BE2C (cell line): Measurements from ENCODE around the gene CDK5R2.
"Not testable (repeated sequence)": the region's sequence is repeated elsewhere in the genome, so short reads cannot be mapped to it uniquely, and the experiment has no call there.

Experiments used
- DNase-seq: peaks from one replicate; pipeline ENCODE4 v3.0.0-alpha.2; 2020
- H3K27me3 ChIP-seq: fragments of 250-450 bp; sonication (Bioruptor Pico); 2 replicates; pipeline ENCODE4 v1.5.1; 2020; ENCODE audit warnings: mild to moderate bottlenecking
- H3K36me3 ChIP-seq: fragments of 250-450 bp; sonication (Bioruptor Pico); 2 replicates; pipeline ENCODE4 v1.5.1; 2020; ENCODE audit warnings: mild to moderate bottlenecking
- H3K4me1 ChIP-seq: fragments of 250-450 bp; sonication (Bioruptor Pico); 2 replicates; pipeline ENCODE4 v1.5.1; 2020
- H3K4me3 ChIP-seq: 2 replicates; pipeline ENCODE4 v1.5.1; 2011; ENCODE audit warnings: low read depth, low read length
- H3K9me3 ChIP-seq: fragments of 250-450 bp; sonication (Bioruptor Pico); 2 replicates; pipeline ENCODE4 v1.5.1; 2020
- CTCF ChIP-seq: IDR thresholded peaks from 2 replicates; pipeline ENCODE4 v1.5.1; 2012; ENCODE audit warnings: mild to moderate bottlenecking, low read depth, low read length

The CDK5R2 gene

DNA sequence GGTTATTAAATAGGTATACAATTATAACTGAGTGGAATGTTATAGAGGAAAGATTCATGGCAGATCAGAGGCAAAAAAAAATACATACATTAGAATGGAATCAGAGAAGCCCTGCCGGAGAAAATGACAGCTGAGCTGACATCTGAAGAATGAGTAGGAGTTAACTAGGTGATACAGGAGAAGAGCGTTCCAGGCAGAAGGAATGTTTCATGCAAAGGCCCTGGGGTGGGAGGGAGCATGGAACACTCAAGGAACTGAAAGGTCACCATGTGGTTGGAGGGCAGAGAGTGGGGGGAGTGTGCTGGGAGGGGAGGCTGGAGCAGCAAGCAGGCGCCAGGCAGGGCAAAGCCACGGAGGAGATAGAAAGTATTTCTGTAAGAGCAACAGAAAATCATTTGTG lies 31.6 kb upstream of the CDK5R2 start:
- Histone ChIP-seq H3K4me1 (no peaks in the 10 kb centered on the region), H3K27me3 (no peaks in the 10 kb centered on the region), H3K9me3 (no peaks in the 10 kb centered on the region; the same call in none of the 2 replicates), H3K4me3 (no peak overlapping the region), H3K36me3 (no peaks in the 10 kb centered on the region)
- DNase-seq = no peak
- TF ChIP-seq CTCF = no peak

DNA sequence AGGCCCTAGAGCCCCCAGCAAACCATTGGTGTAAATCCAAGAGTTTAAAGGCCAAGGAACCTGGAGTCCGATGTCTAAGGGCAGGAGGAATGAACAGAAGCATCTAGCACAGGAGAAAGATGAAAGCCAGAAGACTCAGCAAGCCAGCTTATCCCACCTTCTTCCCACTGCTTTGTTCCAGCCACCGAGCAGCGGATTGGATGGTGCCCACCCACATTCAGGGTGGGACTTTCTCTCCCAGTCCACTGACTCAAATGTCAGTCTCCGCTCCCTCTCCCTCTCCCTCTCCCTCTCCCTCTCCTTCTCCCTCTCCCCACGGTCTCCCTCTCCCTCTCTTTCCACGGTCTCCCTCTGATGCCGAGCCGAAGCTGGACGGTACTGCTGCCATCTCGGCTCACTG lies 29.0 kb upstream of the CDK5R2 start:
- not testable (repeated sequence) for DNase-seq

DNA sequence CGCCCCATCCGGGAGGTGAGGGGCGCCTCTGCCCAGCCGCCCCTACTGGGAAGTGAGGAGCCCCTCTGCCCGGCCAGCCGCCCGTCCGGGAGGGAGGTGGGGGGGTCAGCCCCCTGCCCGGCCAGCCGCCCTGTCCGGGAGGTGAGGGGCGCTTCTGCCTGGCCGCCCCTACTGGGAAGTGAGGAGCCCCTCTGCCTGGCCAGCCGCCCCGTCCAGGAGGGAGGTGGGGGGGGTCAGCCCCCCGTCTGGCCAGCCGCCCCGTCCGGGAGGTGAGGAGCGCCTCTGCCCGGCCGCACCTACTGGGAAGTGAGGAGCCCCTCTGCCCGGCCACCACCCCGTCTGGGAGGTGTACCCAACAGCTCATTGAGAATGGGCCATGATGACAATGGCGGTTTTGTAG lies 27.7 kb upstream of the CDK5R2 start:
- DNase-seq, H3K27me3 ChIP-seq, H3K4me3 ChIP-seq, H3K36me3 ChIP-seq, H3K4me1 ChIP-seq, H3K9me3 ChIP-seq: not testable (repeated sequence)

More for the DNA sequence above, 29.0 kb upstream of the CDK5R2 start:
- not testable (repeated sequence) for H3K27me3 ChIP-seq, H3K9me3 ChIP-seq, H3K4me1 ChIP-seq, H3K36me3 ChIP-seq, H3K4me3 ChIP-seq

DNA sequence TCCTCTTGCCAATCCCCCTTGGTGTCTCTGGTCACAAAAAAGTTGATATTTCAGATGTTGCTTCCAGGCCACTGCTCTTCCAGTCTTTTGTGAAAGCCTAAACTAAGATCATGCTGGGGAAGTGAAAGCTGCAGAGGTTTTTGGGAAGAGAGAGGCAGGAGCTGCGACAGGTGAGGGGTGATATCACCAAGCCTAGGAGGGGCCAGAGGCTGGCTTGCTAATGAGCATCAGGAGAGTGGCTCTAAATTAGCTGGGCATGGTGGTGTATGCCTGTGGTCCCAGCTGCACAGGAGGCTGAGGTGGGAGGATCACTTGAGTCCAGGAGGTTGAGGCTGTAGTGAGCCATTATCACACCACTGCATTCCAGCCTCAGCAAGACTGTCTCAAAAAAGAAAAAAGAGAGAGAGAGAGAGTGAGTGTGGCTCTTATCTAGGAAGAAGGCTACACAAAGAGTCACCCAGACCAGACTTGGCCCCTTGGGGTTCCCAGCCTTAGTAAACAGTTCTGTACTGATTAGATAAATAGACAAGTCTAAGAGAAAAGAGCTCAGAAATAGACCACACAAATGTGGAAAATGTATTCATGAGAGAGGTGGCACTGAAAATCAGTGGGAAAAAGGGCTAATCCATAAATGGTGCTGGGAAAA lies 14.6 kb upstream of the CDK5R2 start:
- DNase-seq = no peak
- no peak for TF ChIP-seq CTCF
- no peaks in the 10 kb centered on the region for H3K27me3 ChIP-seq
- no peaks in the 10 kb centered on the region for H3K4me1 ChIP-seq
- no peaks in the 10 kb centered on the region for H3K36me3 ChIP-seq
- no peak overlapping the region for H3K4me3 ChIP-seq
- H3K9me3 ChIP-seq = no peaks in the 10 kb centered on the region

GRCh38 chr2:218946621-218947020 lies 12.8 kb upstream of the CDK5R2 start:
- TF ChIP-seq CTCF = no peak
- Histone ChIP-seq H3K36me3 (0 out of 2 replicates have a peak, but pooled peaks cover 2% of the 10 kb centered on the region), H3K4me1 (no peaks in the 10 kb centered on the region), H3K27me3 (no peaks in the 10 kb centered on the region), H3K9me3 (no peaks in the 10 kb centered on the region), H3K4me3 (no peak overlapping the region)
- DNase-seq = no peak

GRCh38 chr2:218952160-218952559 lies 7.3 kb upstream of the CDK5R2 start:
- DNase-seq = no peak
- Histone ChIP-seq H3K27me3 (no peaks in the 10 kb centered on the region), H3K4me1 (peaks cover 8% of the 10 kb centered on the region), H3K36me3 (0 out of 2 replicates have a peak, but pooled peaks cover 2% of the 10 kb centered on the region), H3K9me3 (no peaks in the 10 kb centered on the region), H3K4me3 (no peak overlapping the region)
- no peak for TF ChIP-seq CTCF

GRCh38 chr2:218953366-218953954 lies 6.0 kb upstream of the CDK5R2 start:
- DNase-seq = no peak

More at GRCh38 chr2:218953366-218953954, 6.0 kb upstream of the CDK5R2 start:
- Histone ChIP-seq H3K27me3 (no peaks in the 10 kb centered on the region), H3K9me3 (no peaks in the 10 kb centered on the region), H3K4me3 (no peak overlapping the region), H3K4me1 (peaks cover 8% of the 10 kb centered on the region), H3K36me3 (0 out of 2 replicates have a peak, but pooled peaks cover 2% of the 10 kb centered on the region)
- TF ChIP-seq CTCF = peak; percentile 27
